ENCODE measurements around the gene ODAD3. TPM values are rescaled to one million over a fixed set of nuclear protein-coding genes. Genes with fewer than 3 reads are reported as not detected.
A peak's percentile ranks its signal among the peaks of the same experiment; 100 is the strongest.

The ODAD3 gene
- total and polyA plus RNA-seq, 2 donors (not counting 1 experiment from before 2014, with no cell fraction given): 0.18 to 0.62 TPM

GRCh38 chr19:11457831-11458230, 22.9 kb upstream of the ODAD3 start:
- H3K9me3 Mint-ChIP-seq (ENCODE audit: insufficient read depth): no peaks in the 10 kb centered on the region
- POLR2A ChIA-PET: no interaction called here
- Histone ChIP-seq H3K27me3 (replicated peaks in 1 of 4; ENCODE audit: control extremely low read depth in 1 of 4, control insufficient read depth in 3 of 4, insufficient read depth in 4 of 4, low read length in 3 of 4) (peaks cover 0 to 11% (median 0%) of the 10 kb centered on the region in 4 experiments), H3K79me2 (ENCODE audit: control insufficient read depth, insufficient read depth, low read length) (no peaks in the 10 kb centered on the region), H3K9ac (ENCODE audit: low read length) (no peak overlapping the region), H3K4me1 (ENCODE audit: control insufficient read depth in 2 of 2, insufficient read depth in 2 of 2, low read length in 2 of 2) (peaks cover 0 to 3% of the 10 kb centered on the region in 2 donors), H3K9me3 (ENCODE audit: control extremely low read depth in 1 of 3, control insufficient read depth in 2 of 3, insufficient read depth in 1 of 3, low read length in 2 of 3) (peaks cover 0 to 4% (median 0%) of the 10 kb centered on the region in 3 donors), H3K27ac (ENCODE audit: low read length in 2 of 2) (no peak overlapping the region), H4K20me1 (ENCODE audit: control insufficient read depth, insufficient read depth, low read length, poor library complexity, severe bottlenecking) (no peaks in the 10 kb centered on the region), H2AFZ (ENCODE audit: insufficient read depth, low read depth, low read length, poor library complexity, severe bottlenecking) (no peak overlapping the region), H3K36me3 (replicated peaks in 1 of 2; ENCODE audit: control extremely low read depth in 1 of 2, control insufficient read depth in 1 of 2, extremely low read depth in 1 of 2, insufficient read depth in 2 of 2, low read length in 1 of 2) (no peaks in the 10 kb centered on the region), H3K4me3 (ENCODE audit: control extremely low read depth in 1 of 5, extremely low read depth in 1 of 5, insufficient read depth in 1 of 5, low read depth in 2 of 5, low read length in 4 of 5) (no peak overlapping the region), H3K4me2 (replicated peaks; ENCODE audit: low read depth, low read length, poor library complexity, severe bottlenecking) (no peak overlapping the region)
- TF ChIP-seq, protein P1, sequence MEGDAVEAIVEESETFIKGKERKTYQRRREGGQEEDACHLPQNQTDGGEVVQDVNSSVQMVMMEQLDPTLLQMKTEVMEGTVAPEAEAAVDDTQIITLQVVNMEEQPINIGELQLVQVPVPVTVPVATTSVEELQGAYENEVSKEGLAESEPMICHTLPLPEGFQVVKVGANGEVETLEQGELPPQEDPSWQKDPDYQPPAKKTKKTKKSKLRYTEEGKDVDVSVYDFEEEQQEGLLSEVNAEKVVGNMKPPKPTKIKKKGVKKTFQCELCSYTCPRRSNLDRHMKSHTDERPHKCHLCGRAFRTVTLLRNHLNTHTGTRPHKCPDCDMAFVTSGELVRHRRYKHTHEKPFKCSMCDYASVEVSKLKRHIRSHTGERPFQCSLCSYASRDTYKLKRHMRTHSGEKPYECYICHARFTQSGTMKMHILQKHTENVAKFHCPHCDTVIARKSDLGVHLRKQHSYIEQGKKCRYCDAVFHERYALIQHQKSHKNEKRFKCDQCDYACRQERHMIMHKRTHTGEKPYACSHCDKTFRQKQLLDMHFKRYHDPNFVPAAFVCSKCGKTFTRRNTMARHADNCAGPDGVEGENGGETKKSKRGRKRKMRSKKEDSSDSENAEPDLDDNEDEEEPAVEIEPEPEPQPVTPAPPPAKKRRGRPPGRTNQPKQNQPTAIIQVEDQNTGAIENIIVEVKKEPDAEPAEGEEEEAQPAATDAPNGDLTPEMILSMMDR (IDR thresholded peaks at IDR 0.05): no peak
- no peak for TF ChIP-seq EZH2 (IDR thresholded peaks at IDR 0.05; ENCODE audit: borderline replicate concordance, insufficient read depth, low read depth, low read length, poor library complexity, severe bottlenecking)
- DNase-seq (no peak), ATAC-seq (ENCODE audit: low read depth) (no peak)
- 94% methylated on average over 20 of the region's 20 CpGs for WGBS (ENCODE audit: insufficient coverage)
- intact Hi-C loops (cut with micrococcal nuclease): no loop called here
- H3K4me1 Mint-ChIP-seq: peaks cover 3% of the 10 kb centered on the region
- H3K27me3 Mint-ChIP-seq: no peaks in the 10 kb centered on the region
- no peak overlapping the region for H3K4me3 Mint-ChIP-seq
- CTCF ChIA-PET: interaction anchor here (0.6 kb wide), 1 partner anchor 47 kb away, joined by 3 read pairs; no protein-coding TSS in a partner anchor
- no peak overlapping the region for H3K27ac Mint-ChIP-seq

DNA sequence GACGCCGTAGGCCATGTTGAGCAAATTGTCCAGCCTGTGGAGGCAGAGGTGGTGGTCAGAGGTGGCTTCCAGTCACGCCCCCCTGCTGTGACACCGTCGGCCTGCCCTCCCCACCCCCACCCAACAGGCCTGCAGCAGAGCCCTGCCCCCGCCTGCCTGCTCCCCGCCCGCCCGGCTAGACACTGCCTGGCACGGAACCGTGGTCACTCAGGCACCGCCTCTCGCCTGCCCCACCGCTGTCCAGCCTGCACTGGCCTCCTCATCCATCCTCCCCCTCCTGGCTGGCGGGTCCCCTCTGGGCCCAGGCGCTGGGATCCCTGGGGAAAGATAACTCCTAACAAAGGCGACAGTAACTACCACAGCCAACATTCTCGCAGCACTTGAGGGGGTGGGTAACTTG, 22.2 kb upstream of the ODAD3 start:
- H3K4me1 Mint-ChIP-seq: peaks cover 8% of the 10 kb centered on the region
- no peaks in the 10 kb centered on the region for H3K9me3 Mint-ChIP-seq (ENCODE audit: insufficient read depth)
- H3K27me3 Mint-ChIP-seq: no peaks in the 10 kb centered on the region
- H3K4me2 ChIP-seq (replicated peaks; ENCODE audit: low read depth, low read length, poor library complexity, severe bottlenecking): no peak overlapping the region
- no peaks in the 10 kb centered on the region for H3K36me3 ChIP-seq (replicated peaks in 1 of 2; ENCODE audit: control extremely low read depth in 1 of 2, control insufficient read depth in 1 of 2, extremely low read depth in 1 of 2, insufficient read depth in 2 of 2, low read length in 1 of 2)
- ChIA-PET POLR2A (no interaction called here), CTCF (interaction anchor here (0.6 to 0.9 kb wide), 2 partner anchors 35 to 46 kb away, joined by 3 read pairs; no protein-coding TSS in a partner anchor)
- TF ChIP-seq, protein P1 (IDR thresholded peaks at IDR 0.05): no peak
- TF ChIP-seq EZH2 (IDR thresholded peaks at IDR 0.05; ENCODE audit: borderline replicate concordance, insufficient read depth, low read depth, low read length, poor library complexity, severe bottlenecking): no peak
- no peak for ATAC-seq (ENCODE audit: low read depth)
- no peak overlapping the region for H3K9ac ChIP-seq (ENCODE audit: low read length)
- H3K9me3 ChIP-seq (ENCODE audit: control extremely low read depth in 1 of 3, control insufficient read depth in 2 of 3, insufficient read depth in 1 of 3, low read length in 2 of 3): peaks cover 0 to 4% (median 0%) of the 10 kb centered on the region in 3 donors
- peaks cover 0 to 11% (median 0%) of the 10 kb centered on the region in 4 experiments for H3K27me3 ChIP-seq (replicated peaks in 1 of 4; ENCODE audit: control extremely low read depth in 1 of 4, control insufficient read depth in 3 of 4, insufficient read depth in 4 of 4, low read length in 3 of 4)
- intact Hi-C loops (cut with micrococcal nuclease): no loop called here
- no peak overlapping the region for H3K27ac Mint-ChIP-seq
- 48% methylated on average over 6 of the region's 18 CpGs for WGBS (ENCODE audit: insufficient coverage)
- DNase-seq: peak; percentile 4
- H3K4me1 ChIP-seq (ENCODE audit: control insufficient read depth in 2 of 2, insufficient read depth in 2 of 2, low read length in 2 of 2): peaks cover 0 to 3% of the 10 kb centered on the region in 2 donors
- no peak overlapping the region for H3K27ac ChIP-seq (ENCODE audit: low read length in 2 of 2)
- H3K79me2 ChIP-seq (ENCODE audit: control insufficient read depth, insufficient read depth, low read length): no peaks in the 10 kb centered on the region
- H4K20me1 ChIP-seq (ENCODE audit: control insufficient read depth, insufficient read depth, low read length, poor library complexity, severe bottlenecking): no peaks in the 10 kb centered on the region
- no peak overlapping the region for H2AFZ ChIP-seq (ENCODE audit: insufficient read depth, low read depth, low read length, poor library complexity, severe bottlenecking)
- no peak overlapping the region for H3K4me3 ChIP-seq (ENCODE audit: control extremely low read depth in 1 of 5, extremely low read depth in 1 of 5, insufficient read depth in 1 of 5, low read depth in 2 of 5, low read length in 4 of 5)
- no peak overlapping the region for H3K4me3 Mint-ChIP-seq
